H1 (cell line): ENCODE measurements around the gene RPS29. TPM values are rescaled to one million over a fixed set of nuclear protein-coding genes. Genes with fewer than 3 reads are reported as not detected.

Source experiments
- CTCF ChIA-PET: fragments of 300-600 bp; sonication (Branson Sonifier 250); formaldehyde crosslinking; loops from one replicate; lab custom pipeline; 2021; ENCODE audit not compliant: partially characterized antibody; lab: Charles Lee
- POLR2A ChIA-PET: fragments of 300-600 bp; sonication (Branson Sonifier 250); formaldehyde crosslinking; loops from one replicate; lab custom pipeline; 2021; ENCODE audit warnings: inconsistent platforms; ENCODE audit not compliant: partially characterized antibody; lab: Charles Lee
- DNase-seq, 2 experiments: peaks; one replicate each; pipeline versions ENCODE4 v3.0.0 to v3.0.0-alpha.2; 2010 to 2022; ENCODE audit warnings: low spot score in 2 of 2, low read depth in 1 of 2, mixed read lengths in 1 of 2
- FAIRE-seq: peaks from 2 replicates; lab custom pipeline; 2011; peaks lifted over from hg19 to GRCh38; lab: Jason Lieb, UNC
- H2AFZ ChIP-seq: 2 replicates; pipeline ENCODE4 v1.8.1; 2012; ENCODE audit warnings: low read length, inconsistent platforms
- H2AK5ac ChIP-seq: 2 replicates; pipeline ENCODE4 v1.6.1; 2013; ENCODE audit warnings: low read depth, low read length
- H2BK120ac ChIP-seq: replicated peaks from 2 replicates; pipeline ENCODE3; 2013; ENCODE audit warnings: low read depth, low read length, inconsistent platforms
- H2BK12ac ChIP-seq: 2 replicates; pipeline ENCODE4 v1.6.1; 2013; ENCODE audit warnings: low read depth, low read length
- H2BK15ac ChIP-seq: 2 replicates; pipeline ENCODE4 v1.6.1; 2013; ENCODE audit warnings: low read length
- H2BK20ac ChIP-seq: 2 replicates; pipeline ENCODE4 v1.6.1; 2013; ENCODE audit warnings: low read length
- H2BK5ac ChIP-seq: 2 replicates; pipeline ENCODE4 v1.6.1; 2013; ENCODE audit warnings: low read depth, low read length
- H3K14ac ChIP-seq: 2 replicates; pipeline ENCODE4 v1.6.1; 2013; ENCODE audit warnings: inconsistent platforms; ENCODE audit not compliant: insufficient read length
- H3K18ac ChIP-seq: 2 replicates; pipeline ENCODE4 v1.6.1; 2013; ENCODE audit warnings: low read length; ENCODE audit errors: extremely low read depth
- H3K23ac ChIP-seq: 2 replicates; pipeline ENCODE4 v1.6.1; 2013; ENCODE audit warnings: inconsistent platforms; ENCODE audit not compliant: insufficient read length
- H3K23me2 ChIP-seq: 2 replicates; pipeline ENCODE4 v1.6.1; 2013; ENCODE audit warnings: low read depth, low read length
- H3K27ac ChIP-seq: 2 replicates; pipeline ENCODE4 v1.6.1; 2011; ENCODE audit warnings: low read depth, low read length, inconsistent platforms
- H3K27me3 ChIP-seq, 4 experiments: replicated peaks in 1 of 4; 1 replicate in 1 of 4; 2 replicates in 3 of 4; pipeline versions ENCODE4 v1.6.1 to v1.8.1; 2011 to 2013; ENCODE audit warnings: low read length in 3 of 4, mild to moderate bottlenecking in 3 of 4, inconsistent platforms in 2 of 4, mixed read lengths in 2 of 4, moderate library complexity in 1 of 4; ENCODE audit not compliant: control insufficient read depth in 3 of 4, insufficient read depth in 3 of 4; ENCODE audit errors: extremely low read depth in 1 of 4
- H3K36me3 ChIP-seq, 4 experiments: 2 replicates each; pipeline versions ENCODE4 v1.6.1 to v1.8.1; 2011 to 2013; ENCODE audit warnings: mild to moderate bottlenecking in 4 of 4, low read length in 3 of 4, moderate library complexity in 2 of 4, control low read depth in 1 of 4, inconsistent platforms in 1 of 4; ENCODE audit not compliant: insufficient read depth in 4 of 4, control insufficient read depth in 2 of 4
- H3K4ac ChIP-seq: replicated peaks from 2 replicates; pipeline ENCODE3; 2013; ENCODE audit warnings: low read length, low read depth, mixed read lengths, inconsistent platforms; ENCODE audit not compliant: insufficient read length
- H3K4me1 ChIP-seq, 4 experiments: replicated peaks in 1 of 4; 1 replicate in 1 of 4; 2 replicates in 3 of 4; pipeline versions ENCODE4 v1.6.1 to v1.8.1; 2011 to 2013; ENCODE audit warnings: low read length in 3 of 4, inconsistent platforms in 2 of 4, mixed read lengths in 1 of 4; ENCODE audit not compliant: insufficient read depth in 4 of 4, control insufficient read depth in 3 of 4
- H3K4me2 ChIP-seq, 2 experiments: 2 replicates each; pipeline versions ENCODE4 v1.6.1 to v1.8.1; 2011 to 2013; ENCODE audit warnings: low read depth in 2 of 2, low read length in 2 of 2, control low read depth in 1 of 2, inconsistent platforms in 1 of 2, mild to moderate bottlenecking in 1 of 2; ENCODE audit not compliant: insufficient read depth in 1 of 2
- H3K4me3 ChIP-seq, 4 experiments: fragments of 200-600, 300-600 bp in 1 of 4; sonication (generic), shearing (Covaris generic), sonication (Bioruptor Twin) in 1 of 4; 2 replicates each; pipeline versions ENCODE4 v1.5.1 to v1.8.1; 2011 to 2016; ENCODE audit warnings: low read length in 4 of 4, low read depth in 3 of 4, control low read depth in 2 of 4, inconsistent platforms in 2 of 4, mild to moderate bottlenecking in 2 of 4, mixed read lengths in 1 of 4, moderate library complexity in 1 of 4; ENCODE audit not compliant: insufficient read depth in 2 of 4; ENCODE audit errors: extremely low read depth in 1 of 4
- H3K56ac ChIP-seq: replicated peaks from 2 replicates; pipeline ENCODE3; 2013; ENCODE audit warnings: low read depth, mild to moderate bottlenecking, mixed read lengths, low read length, inconsistent platforms; ENCODE audit not compliant: insufficient read length
- H3K79me1 ChIP-seq: 2 replicates; pipeline ENCODE4 v1.6.1; 2013; ENCODE audit warnings: low read depth, low read length, control low read depth
- H3K79me2 ChIP-seq, 2 experiments: 2 replicates each; pipeline versions ENCODE4 v1.6.1 to v1.8.1; 2012 to 2013; ENCODE audit warnings: low read length in 2 of 2, mild to moderate bottlenecking in 2 of 2, inconsistent platforms in 1 of 2; ENCODE audit not compliant: insufficient read depth in 2 of 2, control insufficient read depth in 1 of 2
- H3K9ac ChIP-seq, 4 experiments: replicated peaks in 1 of 4; 1 replicate in 1 of 4; 2 replicates in 3 of 4; pipeline versions ENCODE4 v1.6.1 to v1.8.1; 2011 to 2013; ENCODE audit warnings: low read depth in 3 of 4, low read length in 3 of 4, control low read depth in 2 of 4, mild to moderate bottlenecking in 2 of 4, moderate library complexity in 2 of 4, inconsistent platforms in 1 of 4; ENCODE audit errors: extremely low read depth in 1 of 4
- H3K9me3 ChIP-seq, 2 experiments: 2 replicates each; pipeline versions ENCODE4 v1.6.1 to v1.8.1; 2012 to 2013; ENCODE audit warnings: mild to moderate bottlenecking in 2 of 2, moderate library complexity in 2 of 2, control low read depth in 1 of 2, inconsistent platforms in 1 of 2, low read depth in 1 of 2, low read length in 1 of 2, mixed read lengths in 1 of 2; ENCODE audit not compliant: insufficient read depth in 2 of 2
- H4K20me1 ChIP-seq, 2 experiments: replicated peaks in 1 of 2; 2 replicates each; pipeline versions ENCODE3 to v1.8.1; 2011 to 2013; ENCODE audit warnings: inconsistent platforms in 2 of 2, low read length in 2 of 2, mild to moderate bottlenecking in 1 of 2; ENCODE audit not compliant: insufficient read depth in 2 of 2, control insufficient read depth in 1 of 2
- H4K5ac ChIP-seq: 2 replicates; pipeline ENCODE4 v1.6.1; 2013; ENCODE audit warnings: low read length, low read depth, mixed read lengths, inconsistent platforms; ENCODE audit not compliant: insufficient read length
- H4K8ac ChIP-seq: 2 replicates; pipeline ENCODE4 v1.8.0; 2013; ENCODE audit warnings: mild to moderate bottlenecking, moderate library complexity, low read length, inconsistent platforms; ENCODE audit not compliant: insufficient read depth; ENCODE audit errors: extremely low read depth
- H4K91ac ChIP-seq: replicated peaks from 2 replicates; pipeline ENCODE3; 2013; ENCODE audit warnings: low read length, mixed read lengths, inconsistent platforms; ENCODE audit not compliant: insufficient read length
- BCL11A ChIP-seq, 2 experiments: IDR thresholded peaks; one replicate each; pipeline ENCODE4 v1.6.1; 2011; ENCODE audit warnings: low read depth in 2 of 2, low read length in 2 of 2, mild to moderate bottlenecking in 2 of 2
- PHF8 ChIP-seq: fragments of 200-600 bp; sonication (generic); conservative IDR thresholded peaks from 2 replicates; pipeline ENCODE4 v1.7.1; 2012; ENCODE audit warnings: low read depth, mild to moderate bottlenecking, inconsistent platforms, low read length, moderate library complexity
- RAD21 ChIP-seq, 2 experiments: IDR thresholded peaks in 1 of 2; conservative IDR thresholded peaks in 1 of 2; 2 replicates each; pipeline ENCODE4 v1.6.1; 2011; ENCODE audit warnings: low read depth in 2 of 2, low read length in 2 of 2, improper control_type of control experiment in 1 of 2, inconsistent platforms in 1 of 2, mild to moderate bottlenecking in 1 of 2, moderate library complexity in 1 of 2
- SIX5 ChIP-seq: IDR thresholded peaks from 2 replicates; pipeline ENCODE4 v1.6.1; 2011; ENCODE audit warnings: mild to moderate bottlenecking, low read depth, low read length
- WGBS, 2 experiments: shearing (Covaris generic) in 1 of 2; methylation state at CpG; one replicate each; pipeline versions ENCODE4 v1.1.6 to v1.1.7; 2013 to 2015; ENCODE audit warnings: low lambda C conversion rate in 2 of 2, mixed read lengths in 2 of 2, inconsistent platforms in 1 of 2, low coverage in 1 of 2, missing lambda C conversion rate in 1 of 2; ENCODE audit not compliant: insufficient replicate concordance in 2 of 2, insufficient coverage in 1 of 2, insufficient read length in 1 of 2; ENCODE audit errors: extremely low coverage in 1 of 2, missing lambda C conversion rate in 1 of 2; 5-methylcytosine and 5-hydroxymethylcytosine counted together
- polyA plus RNA-seq, 7 experiments: library from polyadenylated mRNA; depleted of rRNA in 3 of 7; stranded (reverse) in 5 of 7; unstranded in 2 of 7; fragments of >200 nt in 5 of 7; fragments of 200-250 nt in 2 of 7; gene quantifications; 1 replicate in 5 of 7; 2 replicates in 1 of 7; 4 replicates in 1 of 7; pipeline versions ENCODE4 v1.2.1 to v1.2.3, GENCODE V29; 2011 to 2013; ENCODE audit warnings: missing spikeins in 2 of 7, mixed read lengths in 2 of 7
- total RNA-seq: library from RNA; stranded (reverse); fragmentation: NEBNext Ultra II Directional; extraction: Animal tissue kit (Norgen Biotek cat#: 25700); gene quantifications from 2 replicates; pipeline ENCODE4 v1.2.1, GENCODE V29; 2021

RPS29 gene
- total and polyA plus RNA-seq, 2 of the 8 experiments (the other 6 are each of a cell fraction or from before 2014, with no cell fraction given): 2,193 to 23,165 TPM

DNA sequence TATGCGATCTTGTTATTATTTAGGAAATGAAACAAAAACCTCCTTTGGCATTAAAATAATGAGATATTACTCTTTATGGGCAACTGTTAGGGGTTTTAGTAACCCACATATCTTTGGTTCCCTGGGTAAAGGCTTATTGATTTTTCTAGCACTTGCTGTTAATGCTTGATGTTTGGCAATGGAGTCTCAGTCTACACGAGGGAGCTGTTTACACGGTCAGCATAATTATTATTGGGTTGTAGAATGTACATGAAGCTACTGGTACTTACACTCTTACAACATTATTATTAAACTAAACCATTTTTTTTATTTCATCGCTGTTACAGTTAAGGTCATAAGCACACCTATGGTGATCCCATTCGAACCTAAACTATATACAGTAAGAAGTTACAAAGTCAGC, 12.1 kb downstream of the RPS29 start:
- Histone ChIP-seq H4K91ac (no peak overlapping the region), H3K14ac (no peak overlapping the region), H4K5ac (no peak overlapping the region), H3K9me3 (peaks cover 0 to 2% of the 10 kb centered on the region in 2 experiments; a peak in 1 of 4 replicates), H3K4me2 (no peak overlapping the region), H3K27ac (no peak overlapping the region), H3K23me2 (no peaks in the 10 kb centered on the region), H2BK120ac (no peak overlapping the region), H3K56ac (no peak overlapping the region), H3K79me2 (peaks cover 0 to 4% of the 10 kb centered on the region in 2 experiments; a peak in 1 of 4 replicates), H3K4ac (no peak overlapping the region), H3K27me3 (no peaks in the 10 kb centered on the region), H3K18ac (no peak overlapping the region), H3K79me1 (no peaks in the 10 kb centered on the region), H3K4me1 (no peaks in the 10 kb centered on the region), H3K9ac (no peak overlapping the region), H3K4me3 (no peak overlapping the region), H4K20me1 (peaks cover 0 to 3% of the 10 kb centered on the region in 2 experiments), H2BK20ac (no peak overlapping the region), H4K8ac (no peak overlapping the region), H2BK15ac (no peak overlapping the region), H3K23ac (no peak overlapping the region), H2BK12ac (no peak overlapping the region), H3K36me3 (peaks cover 0 to 43% (median 18%) of the 10 kb centered on the region in 4 experiments), H2AFZ (no peak overlapping the region), H2BK5ac (no peak overlapping the region), H2AK5ac (no peak overlapping the region)
- FAIRE-seq: no peak
- ChIA-PET CTCF (interaction anchor here (0.9 kb wide), 1 partner anchor 102 kb away, joined by 4 read pairs; no protein-coding TSS in a partner anchor), POLR2A (interaction anchor here (0.6 to 5.5 kb wide), 3 partner anchors 11 to 219 kb away, joined by 3 to 52 read pairs (median 3); partner anchors contain the start of gene RPS29)
- DNase-seq: no peak
- 94% methylated on average over 5 of the region's 5 CpGs; no CpG with 5 or more reads in 1 of the 2 experiments for WGBS, 2 experiments
- no peak for TF ChIP-seq PHF8
- TF ChIP-seq BCL11A (IDR thresholded peaks at IDR 0.05; ENCODE audit: low read depth in 2 of 2, low read length in 2 of 2): no peak
- no peak for TF ChIP-seq SIX5
- no peak for TF ChIP-seq RAD21 (IDR thresholded peaks at IDR 0.05 in 1 of 2, conservative IDR thresholded peaks at IDR 0.05 in 1 of 2; ENCODE audit: low read depth in 2 of 2, low read length in 2 of 2)
